ENCODE measurements around the gene POFUT1.

The POFUT1 gene

DNA sequence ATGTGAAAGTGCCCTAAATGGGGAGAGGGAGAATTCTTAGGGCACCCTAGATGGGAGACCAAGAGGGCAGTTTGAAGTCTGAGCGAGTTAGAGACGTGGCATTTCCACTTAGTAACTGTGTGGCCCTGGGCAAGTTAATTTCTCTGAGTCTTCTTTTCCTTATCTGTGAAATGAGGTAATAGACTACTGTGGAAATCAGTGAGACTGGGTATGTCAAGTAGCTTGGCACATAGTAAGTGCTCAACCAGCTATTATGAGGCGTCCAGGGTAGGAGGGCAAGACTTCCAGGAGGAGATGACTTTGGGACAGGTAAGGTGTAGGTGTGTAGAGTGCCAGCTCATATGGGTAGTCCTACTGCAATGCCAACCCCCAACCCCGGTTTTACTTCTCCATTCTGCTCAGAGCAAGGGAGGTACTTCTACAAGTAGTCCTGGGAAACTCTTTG lies 70.5 kb downstream of the POFUT1 start:
- no peak for DNase-seq (ENCODE audit: low read depth)

DNA sequence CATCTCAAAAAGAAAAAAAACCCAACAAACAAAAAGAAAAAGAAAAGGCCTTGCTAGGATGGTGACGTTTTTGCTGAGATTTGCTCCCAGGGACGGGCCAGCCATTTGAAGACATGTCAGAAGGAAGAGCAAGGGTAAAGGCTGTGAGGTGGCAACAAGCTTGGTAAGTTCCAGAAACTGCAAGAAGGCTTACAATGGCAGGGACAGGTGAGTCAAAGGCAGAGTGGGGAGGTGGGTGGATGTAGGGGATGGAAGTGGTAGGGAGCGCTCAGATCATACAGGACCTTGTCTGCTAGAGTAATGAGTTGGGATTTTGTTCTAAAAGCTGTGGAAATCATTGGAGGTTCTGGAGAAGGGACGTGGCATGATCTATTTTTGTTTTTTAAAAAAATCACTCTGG lies 74.0 kb downstream of the POFUT1 start:
- DNase-seq (ENCODE audit: low read depth): no peak

DNA sequence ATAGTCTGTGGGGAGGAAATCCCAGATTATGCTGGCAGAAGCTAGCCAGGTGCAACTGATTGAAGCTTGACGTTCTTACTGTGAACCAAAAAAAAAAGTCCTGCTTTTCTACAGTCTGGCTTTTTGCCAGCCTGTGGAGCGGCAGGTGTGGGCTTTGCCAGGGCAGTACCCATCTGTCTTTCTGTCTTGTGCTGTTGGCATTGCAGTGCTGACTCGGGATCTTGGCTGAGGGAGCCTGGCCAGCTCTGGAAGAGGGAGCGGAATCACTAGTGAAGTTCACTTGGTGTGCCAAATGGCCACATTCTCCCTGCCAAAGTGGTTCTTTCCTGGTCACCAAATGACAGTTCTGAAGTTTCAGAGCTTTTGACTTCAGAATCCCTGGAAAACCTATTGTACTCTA lies 74.8 kb downstream of the POFUT1 start:
- no peak for DNase-seq (ENCODE audit: low read depth)

DNA sequence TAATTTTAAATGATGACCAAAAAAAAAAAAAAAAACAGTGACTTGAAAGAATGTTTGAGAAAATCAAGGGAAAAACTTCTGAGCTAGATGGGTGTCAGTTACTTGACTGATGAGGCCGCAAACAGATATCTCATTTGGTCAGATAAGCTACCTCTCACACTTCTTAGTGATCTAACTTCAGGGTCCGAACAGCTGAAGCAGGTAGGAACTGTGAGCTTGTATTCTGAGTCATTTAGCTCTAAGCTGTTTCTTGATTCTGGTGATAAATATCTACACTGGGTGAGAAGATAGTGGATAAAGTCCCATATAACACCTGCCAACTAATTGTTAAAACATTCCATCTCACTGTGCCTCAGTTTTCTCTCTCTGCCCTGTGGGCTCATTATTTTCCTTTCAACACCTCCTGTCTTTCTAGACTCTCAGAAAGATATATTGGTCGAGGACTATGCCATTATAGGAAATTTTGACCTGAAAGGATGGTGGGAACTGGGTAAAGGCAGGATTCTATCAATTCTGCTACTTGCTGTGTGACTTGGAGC lies 77.5 kb downstream of the POFUT1 start:
- DNase-seq (ENCODE audit: low read depth): no peak

DNA sequence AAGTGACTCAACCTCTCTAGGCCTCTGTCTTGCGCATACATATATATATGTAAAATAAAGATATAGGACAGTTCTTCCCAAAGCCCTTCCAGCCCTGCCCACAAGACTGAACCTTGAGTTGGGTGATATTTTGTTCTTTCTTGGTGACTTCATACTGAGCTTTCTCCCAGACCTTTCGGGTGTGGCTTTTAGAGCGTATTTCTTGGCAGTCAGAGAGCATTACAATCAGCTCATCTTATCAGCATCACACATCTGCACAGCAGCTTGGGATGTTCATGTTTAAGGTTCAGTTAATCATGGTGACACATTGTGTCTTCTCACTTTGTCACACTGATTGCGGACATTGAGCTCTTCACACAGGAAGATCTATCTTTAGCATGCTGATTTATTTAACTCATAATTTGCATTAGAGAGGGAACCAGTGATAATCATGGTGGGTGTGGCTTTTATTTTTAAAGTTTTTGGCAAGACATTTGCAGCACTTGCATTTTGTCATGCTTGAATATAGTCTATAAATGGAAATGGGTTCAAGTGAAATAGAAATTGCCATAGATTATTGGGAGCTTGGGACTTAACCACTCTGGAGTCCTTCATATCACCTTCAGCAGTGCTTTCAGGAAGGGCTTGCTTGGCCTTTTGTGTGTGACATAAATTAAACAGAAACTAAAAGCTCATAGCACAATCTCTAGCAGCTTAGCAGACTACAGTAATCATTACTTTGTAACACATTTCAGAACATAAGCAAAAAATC lies 78.1 kb downstream of the POFUT1 start:
- DNase-seq (ENCODE audit: low read depth): no peak

DNA sequence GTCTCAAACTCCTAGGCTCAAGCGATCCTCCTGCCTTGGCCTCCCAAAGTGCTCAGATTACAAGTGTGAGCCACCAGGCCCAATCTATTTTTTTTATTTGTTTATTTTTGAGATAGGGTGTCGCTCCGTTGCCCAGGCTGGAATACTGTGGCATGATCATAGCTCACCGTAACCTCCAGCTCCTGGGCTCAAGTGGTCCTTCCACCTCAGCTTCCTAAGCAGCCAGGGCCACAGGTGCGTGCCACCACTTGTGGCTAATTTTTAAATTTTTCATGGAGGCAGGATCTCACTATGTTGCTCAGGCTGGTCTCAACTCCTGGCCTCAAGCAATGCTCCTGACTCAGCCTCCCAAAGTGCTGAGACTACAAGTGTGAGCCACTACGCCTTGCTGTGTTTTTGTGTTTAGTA lies 79.6 kb downstream of the POFUT1 start:
- no peak for DNase-seq (ENCODE audit: low read depth)
